SK-N-MC (cell line): Measurements from ENCODE around the gene IL17RC.

ENCODE experiments used
- EZH2 ChIP-seq: fragments of 200-600 bp; sonication (generic); IDR thresholded peaks from one replicate; pipeline ENCODE4 v1.6.1; 2017; ENCODE audit warnings: antibody characterized with exemption
- FOXP2 ChIP-seq: optimal IDR thresholded peaks from 2 replicates; pipeline ENCODE3; 2011; ENCODE audit warnings: mild to moderate bottlenecking, moderate library complexity; ENCODE audit not compliant: insufficient read depth; ENCODE audit errors: extremely low read length, control extremely low read depth
- POLR2AphosphoS5 ChIP-seq: IDR thresholded peaks from 2 replicates; pipeline ENCODE4 v1.6.1; 2012; ENCODE audit warnings: mild to moderate bottlenecking, low read depth, low read length, borderline replicate concordance

DNA sequence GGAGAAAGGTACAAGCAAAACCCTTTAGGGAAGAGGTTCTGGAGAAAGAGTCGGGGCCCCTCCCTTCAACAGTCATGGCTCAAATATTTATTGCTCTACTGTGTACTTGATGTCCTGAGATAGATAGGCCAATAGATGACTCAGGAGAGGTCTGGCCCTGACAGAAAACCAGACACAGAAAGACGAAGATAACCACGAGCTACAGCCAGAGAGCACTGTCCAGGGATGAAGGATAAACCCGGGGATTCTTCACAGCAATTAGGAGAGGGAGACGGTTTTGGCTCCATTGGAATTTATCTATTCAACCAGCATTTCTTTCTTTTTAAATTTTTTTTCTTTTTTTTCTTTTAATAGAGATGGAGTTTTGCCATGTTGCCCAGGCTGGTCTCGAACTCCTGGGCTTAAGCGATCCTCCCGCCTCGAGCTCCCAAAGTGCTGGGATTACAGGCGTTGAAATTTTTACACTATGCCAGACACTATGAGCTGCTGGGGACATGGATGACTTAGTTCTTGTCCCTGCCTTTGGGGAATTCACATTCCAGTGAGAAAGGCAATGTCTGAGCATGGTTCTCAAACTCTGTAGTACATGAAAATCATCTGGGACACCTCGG is 32.2 kb upstream of the IL17RC start:
- TF ChIP-seq EZH2 (no peak), POLR2AphosphoS5 (no peak), FOXP2 (no peak)
